GM19372 (cell line): ENCODE data around the gene CST9.

Experiments used
- ATAC-seq: cut with Tn5 transposase; IDR thresholded peaks from one replicate; pipeline ENCODE4 v1.9.1; 2021; ENCODE audit warnings: mild to moderate bottlenecking, low read depth, moderate library complexity; ENCODE audit not compliant: unreplicated experiment

CST9 gene, protein sequence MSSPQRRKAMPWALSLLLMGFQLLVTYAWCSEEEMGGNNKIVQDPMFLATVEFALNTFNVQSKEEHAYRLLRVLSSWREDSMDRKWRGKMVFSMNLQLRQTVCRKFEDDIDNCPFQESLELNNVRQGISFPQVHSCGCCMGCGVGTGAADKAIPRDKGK

DNA sequence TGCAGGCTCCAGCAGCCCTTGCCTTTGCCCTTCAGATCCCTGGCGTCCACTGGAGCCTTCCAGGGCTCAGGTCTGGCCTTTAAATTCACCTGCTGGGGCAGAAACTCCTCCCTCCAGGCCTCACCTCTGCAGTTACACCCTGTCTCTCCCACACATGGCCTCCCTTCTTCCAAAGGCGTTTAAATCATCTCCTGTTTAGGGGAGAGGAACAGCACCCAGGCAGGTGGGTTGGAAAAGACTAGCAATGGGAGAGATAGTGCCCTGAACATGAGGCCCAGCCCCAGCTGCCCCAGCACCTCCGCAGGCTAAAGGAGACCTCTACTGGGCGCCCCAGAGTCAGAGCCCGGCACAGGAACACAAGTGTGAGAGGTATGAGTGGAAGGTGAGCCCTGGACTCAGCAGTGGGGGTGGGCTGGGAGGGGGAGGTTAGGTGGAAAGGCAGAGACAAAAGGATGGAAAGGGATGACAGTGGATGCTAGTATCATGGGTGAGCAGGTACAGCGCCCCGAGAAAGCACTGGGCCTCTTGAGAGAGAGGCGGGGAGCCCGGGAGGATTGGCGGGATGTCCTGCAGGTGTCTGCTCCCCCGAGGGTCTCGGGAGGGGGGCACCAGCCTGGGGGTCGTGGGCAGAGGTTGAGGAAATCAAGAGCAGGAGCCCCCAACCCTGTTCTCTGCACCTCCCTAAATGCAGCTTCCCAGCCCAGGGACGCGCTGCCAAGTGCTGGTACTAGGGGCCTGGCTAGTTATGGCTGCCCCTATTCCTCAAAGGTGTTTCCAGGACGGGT lies at the start of gene CST9:
CST9 (minus strand) TSS at position 51 of the 785 bp plus-strand sequence. CDS start 53 bp downstream, outside the sequence.
- ATAC-seq, result no peak

DNA sequence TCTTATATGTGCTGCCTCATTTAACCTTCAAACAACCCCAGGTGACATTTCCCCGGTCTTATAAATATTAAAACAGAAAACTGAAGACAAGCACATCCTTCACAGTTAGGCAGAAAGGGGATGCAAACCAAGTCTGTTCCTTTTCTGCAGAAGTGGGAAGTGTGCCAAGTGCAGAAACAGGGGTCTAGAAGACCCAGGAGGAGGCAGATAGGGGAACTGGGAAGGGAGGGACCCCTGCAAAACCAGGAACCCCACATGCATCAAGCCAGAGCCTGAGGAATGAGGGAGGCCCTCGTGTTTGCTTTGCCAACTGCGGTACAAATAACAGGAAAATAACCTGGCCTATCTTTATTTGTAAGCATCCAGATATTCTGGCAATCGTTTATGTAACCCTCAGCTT lies 49.0 kb upstream of the CST9 start:
- no peak for ATAC-seq

DNA sequence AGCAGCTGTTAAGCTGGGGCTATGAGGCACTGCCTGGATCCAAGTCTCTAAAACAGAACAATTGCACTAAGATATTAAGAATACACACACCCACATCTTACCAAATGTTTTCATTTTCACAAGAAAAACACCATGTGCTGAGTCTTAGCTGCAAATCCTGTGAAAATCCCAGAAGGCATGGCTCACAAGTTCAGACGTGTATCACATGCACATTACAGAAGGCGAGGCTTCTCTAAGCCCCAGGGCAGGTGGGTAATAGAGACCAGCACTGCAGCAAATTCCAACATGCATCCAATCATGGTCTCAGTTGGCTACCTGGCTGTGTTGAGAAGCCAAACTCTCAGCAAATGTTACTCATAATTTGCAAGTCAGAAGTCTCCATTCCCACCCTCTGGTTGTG lies 48.3 kb upstream of the CST9 start:
- no peak for ATAC-seq

DNA sequence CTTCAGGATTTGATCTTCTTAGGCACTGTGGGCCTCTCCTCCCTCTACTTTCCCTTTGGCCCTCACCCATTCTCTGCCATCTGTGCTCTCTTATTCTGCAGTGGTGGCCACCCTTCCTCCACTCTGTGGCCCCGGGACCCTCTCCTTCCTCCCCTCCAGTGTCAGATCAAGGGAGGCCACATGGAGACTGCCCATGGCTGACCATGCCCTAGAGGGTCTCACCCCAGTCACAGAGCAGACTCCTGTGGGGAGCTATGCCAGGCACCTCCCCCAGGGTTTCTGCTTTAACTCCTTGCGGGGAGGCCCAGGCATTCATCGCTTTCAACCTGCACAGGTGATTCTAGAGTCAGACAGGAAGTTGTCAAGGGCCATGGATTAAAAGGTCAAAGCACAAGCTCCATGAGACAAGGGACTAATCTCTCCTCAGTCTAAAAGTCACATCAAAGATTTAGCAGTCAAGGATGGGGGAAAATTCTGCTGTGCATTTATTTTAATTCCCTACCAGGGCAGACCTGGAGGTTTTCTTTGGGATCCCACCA lies 47.8 kb upstream of the CST9 start:
- no peak for ATAC-seq

DNA sequence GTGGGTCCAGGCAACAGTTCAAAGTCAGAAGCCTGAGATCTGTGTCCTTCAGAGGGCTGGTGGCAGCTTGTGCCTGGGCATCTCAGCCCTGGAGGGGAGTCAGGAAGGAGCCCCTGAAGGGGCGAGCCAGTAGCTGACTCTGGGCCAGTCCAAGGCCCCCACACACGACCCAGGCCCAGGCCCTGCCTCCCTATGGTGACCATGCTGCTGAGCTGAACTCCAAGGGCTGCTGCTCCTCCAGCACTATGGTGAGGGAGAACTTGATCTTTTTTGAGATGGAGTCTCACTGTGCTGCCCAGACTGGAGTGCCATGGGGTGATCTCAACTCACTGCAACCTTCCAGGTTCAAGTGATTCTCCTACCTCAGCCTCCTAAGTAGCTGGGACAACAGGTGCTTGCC lies 47.2 kb upstream of the CST9 start:
- no peak for ATAC-seq

DNA sequence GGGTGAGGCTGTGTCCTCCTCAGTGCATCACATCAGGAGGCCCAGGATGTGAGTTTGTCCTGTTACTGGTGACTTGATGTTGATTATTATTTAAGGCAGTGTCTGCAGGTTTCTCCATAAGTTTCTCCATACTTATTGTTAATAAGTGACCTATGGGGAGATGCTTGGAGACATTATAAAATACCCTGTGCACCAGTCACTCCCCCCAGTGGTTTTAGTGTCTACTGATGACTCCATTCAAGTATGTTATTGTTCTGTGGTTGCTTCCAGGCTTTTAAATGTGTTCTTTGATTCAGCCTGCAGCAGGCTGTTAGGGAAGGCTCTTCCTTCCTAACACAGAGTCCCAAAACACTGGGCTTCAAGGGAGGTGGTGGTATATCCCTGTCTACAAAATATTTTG lies 46.7 kb upstream of the CST9 start:
- ATAC-seq, result no peak

DNA sequence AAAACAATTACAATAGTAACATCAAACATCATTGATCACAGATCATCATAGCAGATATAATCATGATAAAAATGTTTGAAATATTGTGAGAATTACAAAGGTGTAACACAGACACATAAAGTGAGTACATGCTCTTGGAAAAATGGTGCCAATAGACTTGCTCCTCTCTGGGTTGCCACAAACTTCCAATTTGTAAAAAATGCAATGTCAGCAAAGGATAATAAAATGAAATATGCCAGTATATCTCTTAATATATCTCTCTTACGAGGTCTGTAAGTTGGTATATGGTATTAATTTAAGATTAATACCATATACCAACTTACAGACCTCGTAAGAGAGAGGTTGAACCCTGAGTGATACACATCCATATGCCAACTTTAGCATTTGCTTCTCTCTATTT lies 45.4 kb upstream of the CST9 start:
- no peak for ATAC-seq

DNA sequence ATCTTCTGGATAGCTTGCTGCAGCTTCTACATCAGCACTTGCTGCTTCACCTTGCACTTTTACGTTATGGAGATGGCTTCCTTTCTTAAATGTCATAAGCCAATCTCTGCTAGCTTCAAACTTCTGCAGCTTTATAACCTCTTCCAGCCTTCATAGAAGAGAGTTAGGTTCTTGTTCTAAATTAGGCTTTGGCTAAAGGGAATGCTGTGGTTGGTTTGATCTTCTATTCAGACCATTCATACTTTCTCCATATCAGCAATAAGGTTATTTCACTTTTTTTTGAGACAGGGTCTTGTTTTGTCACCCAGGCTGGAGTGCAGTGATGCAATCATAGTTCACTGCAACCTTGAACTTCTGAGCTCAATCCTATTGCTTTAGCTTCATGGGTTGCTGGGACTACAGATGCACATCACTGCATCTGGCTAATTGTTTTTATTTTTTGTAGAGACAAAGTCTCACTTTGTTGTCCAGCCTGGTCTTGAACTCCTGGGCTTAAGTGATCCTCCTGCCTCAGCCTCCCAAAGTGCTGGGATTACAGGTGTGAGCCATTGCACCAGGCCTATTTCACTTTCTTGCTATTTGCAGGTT lies 44.2 kb upstream of the CST9 start:
- ATAC-seq, result no peak

DNA sequence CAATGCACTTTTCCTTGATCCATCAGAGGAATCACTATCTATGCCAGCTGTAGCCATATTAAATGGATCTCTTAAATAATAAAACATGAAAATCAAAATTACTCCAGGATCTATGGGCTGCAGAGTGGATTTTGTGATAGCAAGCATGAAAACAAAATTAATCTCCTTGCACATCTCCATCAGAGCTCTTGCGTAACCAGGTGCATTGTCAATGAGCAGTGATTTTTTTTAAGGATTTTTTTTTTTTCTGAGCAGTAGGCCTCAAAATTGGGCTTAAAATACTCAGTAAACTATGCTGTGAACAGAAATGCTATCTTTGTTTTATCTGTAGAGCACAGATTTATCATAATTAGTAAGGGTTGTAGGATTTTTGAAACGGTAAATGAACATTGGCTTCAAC lies 43.5 kb upstream of the CST9 start:
- ATAC-seq, result no peak

DNA sequence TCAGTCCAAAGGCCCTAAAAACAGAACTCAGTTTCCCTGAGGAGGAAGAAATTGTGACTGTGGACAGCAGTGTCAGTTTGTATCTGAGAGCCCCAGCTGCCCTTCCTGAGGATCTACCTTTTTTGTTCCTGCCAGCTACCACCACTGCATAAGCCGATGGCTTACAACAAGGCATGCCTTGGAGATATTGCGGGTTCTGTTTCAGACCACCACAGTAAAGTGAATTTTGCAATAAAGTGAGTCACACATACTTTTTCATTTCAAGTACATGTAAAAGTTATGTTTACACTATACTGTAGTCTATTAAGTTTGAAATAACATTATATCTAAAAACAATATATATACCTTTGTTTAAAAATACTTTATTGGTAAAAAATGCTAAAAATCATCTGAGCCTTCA lies 41.6 kb upstream of the CST9 start:
- no peak for ATAC-seq

DNA sequence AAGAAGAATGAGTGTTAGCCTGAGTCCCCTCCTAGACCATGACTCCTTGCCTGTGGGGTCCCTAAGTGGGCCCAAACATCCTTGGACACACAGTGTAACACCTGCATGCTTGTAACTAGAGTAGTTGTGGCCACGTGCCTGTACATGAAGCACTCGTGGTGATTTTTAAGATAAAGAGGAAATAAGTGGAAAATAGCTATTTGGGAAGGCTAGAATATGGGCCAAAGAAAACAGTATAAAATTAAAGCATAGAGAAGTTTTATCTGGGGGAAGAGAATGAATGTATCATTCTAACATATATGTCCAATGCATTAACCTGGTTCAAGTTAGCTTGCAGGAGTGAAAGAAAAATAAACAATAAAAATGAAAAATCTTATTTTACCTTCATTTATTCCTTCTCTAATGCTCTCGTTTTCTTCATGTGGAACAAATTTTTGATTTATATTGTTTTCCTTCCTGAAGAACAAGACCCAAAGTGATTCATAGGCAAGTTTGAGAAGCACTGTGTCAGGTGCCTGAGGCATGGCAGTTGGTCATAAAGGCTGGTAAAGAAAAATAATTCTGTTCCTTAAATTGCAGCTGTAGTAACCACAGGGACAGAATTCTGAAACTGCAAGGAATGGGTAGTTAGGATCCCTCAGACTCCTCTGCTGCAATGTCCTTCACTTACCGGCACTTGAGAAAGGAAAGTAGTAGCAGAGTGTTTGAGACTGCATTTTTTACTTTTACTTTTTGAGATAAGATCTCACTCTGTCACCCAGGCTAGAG lies 40.6 kb upstream of the CST9 start:
- ATAC-seq, result no peak

DNA sequence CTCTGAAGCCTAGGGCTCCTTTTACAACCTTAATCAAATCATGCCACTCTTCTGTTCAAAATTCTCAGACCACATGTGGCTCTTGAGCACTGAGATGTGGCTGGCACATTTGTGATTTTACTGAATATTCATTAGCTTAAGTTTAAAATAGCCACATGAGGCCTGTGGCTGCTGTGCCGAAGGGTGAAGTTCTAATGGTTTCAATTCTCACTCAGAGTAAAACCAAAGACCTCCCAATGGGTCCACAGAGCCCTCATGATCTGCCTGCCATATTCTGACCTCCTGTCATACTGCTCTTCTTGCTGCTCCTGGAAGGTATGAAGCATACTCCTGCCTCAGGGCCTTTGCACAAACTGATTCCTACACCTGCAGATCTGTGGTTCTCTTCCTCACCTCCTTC lies 39.9 kb upstream of the CST9 start:
- ATAC-seq, result no peak

DNA sequence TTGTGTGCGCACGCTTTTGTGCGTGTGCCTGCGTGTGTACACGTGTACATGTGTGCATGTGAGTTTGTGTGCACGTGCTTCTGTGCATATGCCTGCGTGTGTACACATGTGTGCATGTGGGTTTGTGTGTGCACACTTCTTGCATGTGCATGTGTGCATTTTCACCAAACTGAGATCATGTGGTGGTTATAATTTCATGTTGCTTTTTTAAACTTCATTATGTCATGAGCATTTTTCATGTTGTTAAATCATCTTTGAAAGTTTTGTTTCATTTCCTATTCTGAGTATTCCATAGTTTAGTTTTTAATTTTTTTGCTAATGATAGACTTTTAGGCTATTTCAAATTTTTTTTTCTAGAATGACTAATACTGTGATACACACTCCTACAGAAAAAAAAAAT lies 38.4 kb upstream of the CST9 start:
- ATAC-seq, result no peak

DNA sequence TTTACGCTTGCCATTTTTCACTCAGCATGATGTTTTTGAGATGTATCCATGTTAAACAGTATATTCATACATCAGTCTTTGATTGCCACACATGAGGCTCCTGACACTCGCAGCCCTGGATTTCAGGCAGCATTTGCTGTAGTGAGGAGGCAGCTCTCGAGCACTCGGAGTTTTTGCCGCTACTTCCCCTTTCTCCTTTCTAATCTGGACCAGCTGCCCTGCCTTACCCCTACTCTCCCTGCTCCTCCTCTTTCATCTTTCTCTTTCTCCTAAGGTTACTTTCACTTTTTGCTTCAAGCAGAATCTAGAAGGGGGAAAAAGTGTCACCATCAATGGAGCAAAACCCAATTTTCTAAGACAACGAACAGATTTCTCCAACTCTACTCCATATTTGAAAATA lies 37.9 kb upstream of the CST9 start:
- ATAC-seq, result no peak

DNA sequence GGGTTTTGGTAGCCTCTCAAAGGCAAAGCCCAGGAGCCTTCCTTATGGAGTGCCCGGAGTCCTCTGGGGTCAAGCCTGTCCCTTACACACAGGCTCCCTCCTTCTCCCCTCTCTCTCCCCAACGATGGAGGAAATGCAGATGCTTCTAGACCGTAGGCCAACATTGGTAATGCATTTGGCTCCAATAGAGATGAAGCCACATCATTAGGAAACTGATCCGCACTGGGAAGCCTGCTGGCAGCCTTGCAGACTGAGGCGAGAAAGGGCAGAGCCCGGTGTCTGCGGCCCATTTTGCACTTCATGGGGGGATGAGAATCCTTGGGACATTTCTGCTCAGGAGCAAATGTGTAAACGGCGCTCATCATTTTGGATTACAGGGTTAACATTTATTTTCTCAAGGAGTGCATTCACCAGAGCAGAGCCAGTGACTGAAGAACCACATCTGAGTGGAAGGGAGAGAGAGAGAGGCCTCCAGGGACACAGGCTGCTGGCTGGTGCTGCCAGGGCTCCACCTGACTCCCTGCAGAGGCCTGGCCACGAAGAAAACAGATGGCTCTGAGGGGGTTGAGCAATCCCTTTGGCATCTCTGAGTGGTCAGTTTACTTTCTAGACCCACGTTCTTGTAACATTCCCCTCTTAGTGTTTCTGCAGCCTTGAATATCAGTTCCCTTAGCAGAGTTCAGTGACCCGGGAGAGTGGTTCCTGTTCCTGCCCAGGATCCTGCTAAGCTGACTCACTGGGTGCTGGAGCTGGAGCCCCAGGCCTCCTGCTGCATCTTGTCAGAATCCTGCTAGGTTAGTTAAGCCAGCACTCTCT lies 36.4 kb upstream of the CST9 start:
- no peak for ATAC-seq

DNA sequence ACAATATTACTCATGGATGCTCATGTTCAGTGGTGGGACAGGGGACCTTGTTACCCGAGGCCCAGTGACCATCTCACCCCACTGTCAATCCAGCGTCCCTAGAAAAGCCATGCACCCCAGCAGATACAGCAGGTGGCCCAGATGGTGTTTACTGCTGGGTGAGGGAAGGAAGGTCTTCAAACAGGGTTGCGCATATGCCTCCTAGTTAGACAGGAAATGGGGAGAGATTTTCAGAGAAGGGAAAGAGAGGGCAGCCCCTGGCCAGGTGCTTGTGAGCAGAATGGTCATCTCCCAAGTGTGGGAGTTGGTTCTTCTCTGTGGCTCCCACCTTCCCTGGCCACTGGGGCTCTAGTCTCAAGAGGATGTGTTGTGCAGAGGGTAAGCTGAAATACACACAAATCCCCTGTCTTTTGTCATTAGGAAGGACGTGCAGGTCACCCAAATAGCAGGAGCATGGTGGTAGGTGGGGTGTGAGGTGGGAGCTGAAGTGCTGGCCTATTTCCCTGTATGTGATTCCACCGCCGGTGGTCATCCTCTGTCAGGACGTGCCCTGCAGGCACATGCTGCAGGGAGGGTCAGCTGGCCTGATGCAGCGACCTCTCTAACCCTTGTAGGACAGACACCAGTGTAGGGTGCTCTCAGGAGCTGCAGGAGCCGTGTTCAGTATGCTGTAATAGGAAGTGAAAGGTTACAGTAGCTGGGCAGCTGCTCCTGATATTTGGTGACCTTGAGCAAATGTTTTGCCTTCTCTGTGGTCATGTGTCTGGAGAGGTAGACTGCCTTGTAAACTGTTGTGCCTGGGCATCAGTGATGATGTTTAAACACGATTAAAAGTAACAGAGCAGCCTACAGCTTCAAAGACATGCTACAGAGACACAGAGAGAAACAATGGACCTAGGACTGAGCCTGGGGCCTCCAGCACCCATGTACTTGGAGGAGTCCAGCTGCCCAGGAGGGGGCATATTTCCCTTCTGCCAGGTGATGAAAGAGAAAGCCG lies 35.3 kb upstream of the CST9 start:
- ATAC-seq, result no peak

DNA sequence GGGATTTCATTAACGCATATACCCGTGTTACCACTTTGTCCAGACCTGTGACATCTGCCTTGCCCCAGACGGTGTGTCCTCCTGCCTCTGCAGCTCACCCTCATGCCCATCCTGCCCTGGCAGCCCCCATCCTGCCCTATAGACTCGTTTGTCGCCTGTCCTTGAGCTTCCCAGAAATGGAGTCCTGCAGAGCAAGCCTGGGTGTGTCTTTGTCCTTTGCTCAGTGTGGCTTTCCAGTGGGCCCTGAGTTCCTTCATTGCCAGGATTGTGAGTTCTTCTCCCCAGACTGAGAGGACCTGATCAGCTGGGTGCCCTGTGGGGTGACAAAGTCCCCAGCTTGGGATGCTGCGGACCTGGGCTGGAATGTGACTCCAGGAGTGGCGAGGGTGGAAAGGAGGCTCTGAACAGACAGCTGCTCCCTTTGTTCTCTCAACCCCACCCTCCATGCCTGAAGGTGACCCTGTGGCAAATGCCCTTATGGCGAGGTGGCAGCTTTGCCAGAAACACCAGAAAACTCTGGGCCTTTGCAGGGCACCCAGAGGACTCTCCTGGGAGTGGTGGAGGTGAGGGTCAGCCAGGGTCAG lies 34.4 kb upstream of the CST9 start:
- ATAC-seq, result no peak

DNA sequence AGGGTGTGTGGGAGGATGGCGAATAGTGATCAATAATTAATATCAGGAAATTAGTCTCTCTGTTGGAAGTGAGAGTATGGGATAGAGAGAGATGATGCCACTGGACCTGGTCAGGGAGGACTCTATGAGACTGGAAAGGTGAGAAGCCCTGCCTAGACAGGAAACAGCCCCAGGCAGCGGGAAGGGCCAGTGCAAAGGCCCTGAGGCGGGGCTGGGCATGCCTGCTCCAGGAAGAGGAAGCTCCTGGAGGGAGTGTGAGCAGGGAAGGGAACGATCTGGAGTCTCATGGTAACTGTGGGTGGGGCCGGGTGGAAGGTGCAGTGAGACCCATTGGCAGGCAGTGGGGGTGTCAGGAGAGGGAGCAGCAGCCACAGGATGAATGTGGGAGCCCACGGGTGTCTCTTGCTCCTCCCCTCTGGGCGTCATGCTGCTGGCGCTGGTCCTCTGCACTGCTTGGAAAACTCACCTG lies 33.8 kb upstream of the CST9 start:
- no peak for ATAC-seq

DNA sequence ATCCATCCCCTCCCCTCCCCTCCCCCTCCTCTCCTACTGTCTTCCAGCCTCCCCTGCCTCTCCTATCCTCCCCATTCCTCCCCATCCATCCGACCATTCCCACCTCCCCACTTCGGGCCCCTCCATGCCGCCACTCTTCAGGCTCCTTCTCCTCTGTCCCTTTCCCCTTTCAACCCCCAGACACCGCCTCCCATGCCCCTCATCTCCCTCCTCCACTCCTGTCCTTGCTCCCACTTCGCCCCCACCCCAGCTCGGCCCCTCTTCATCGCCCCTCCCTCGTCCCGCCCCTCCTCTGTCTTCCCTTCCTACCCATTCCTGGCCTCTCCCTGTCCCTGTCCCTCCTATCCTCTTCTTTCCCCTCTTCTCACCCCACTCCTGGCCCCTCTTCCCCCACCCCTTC lies 32.6 kb upstream of the CST9 start:
- ATAC-seq, result no peak
